AG20443 (cell line): ENCODE measurements around the gene NADSYN1.
"Not testable (repeated sequence)": the region's sequence is repeated elsewhere in the genome, so short reads cannot be mapped to it uniquely, and the experiment has no call there.

Source experiments
- DNase-seq: peaks from one replicate; pipeline ENCODE4 v3.0.0; 2012; ENCODE audit warnings: low spot score, mixed read lengths

The NADSYN1 gene

GRCh38 chr11:71453037-71453917 is at the start of gene NADSYN1:
TSS of gene NADSYN1 (plus strand) at chr11:71453203. CDS start at chr11:71453297, 94 bp downstream.
- peak; percentile 100 for DNase-seq

GRCh38 chr11:71404209-71404608 is 48.8 kb upstream of the NADSYN1 start:
- DNase-seq, result no peak

GRCh38 chr11:71406681-71407080 is 46.3 kb upstream of the NADSYN1 start:
- no peak for DNase-seq

- DNase-seq, result no peak
Measured at GRCh38 chr11:71407356-71407755, 45.6 kb upstream of the NADSYN1 start.

- DNase-seq, result no peak
Measured at GRCh38 chr11:71408826-71409225, 44.2 kb upstream of the NADSYN1 start.

DNA sequence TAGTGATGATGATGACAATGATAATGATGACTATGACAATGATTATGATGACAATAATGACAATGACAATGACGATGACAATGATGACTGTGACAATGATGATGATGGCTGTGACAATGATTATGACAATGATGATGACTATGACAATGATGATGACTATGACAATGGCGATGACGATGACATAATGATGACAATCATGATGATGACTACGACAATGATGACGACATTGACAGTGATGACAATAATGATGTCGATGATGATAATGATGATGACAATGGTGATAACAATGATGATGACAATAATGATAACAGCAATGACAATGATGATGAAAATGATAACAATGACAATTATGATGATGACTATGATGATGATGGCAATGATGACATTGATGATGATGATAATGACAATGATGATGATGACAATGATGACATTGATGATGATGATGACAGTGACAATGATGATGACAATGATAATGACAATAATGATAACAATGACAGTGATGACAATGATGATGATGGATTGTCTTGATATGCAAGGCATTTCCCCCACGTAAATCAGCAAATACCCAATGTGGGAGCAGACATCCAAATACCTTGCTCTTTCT is 42.5 kb upstream of the NADSYN1 start:
- DNase-seq, result no peak

- DNase-seq, result no peak
Measured at GRCh38 chr11:71414645-71415044, 38.4 kb upstream of the NADSYN1 start.

GRCh38 chr11:71418643-71419042 is 34.4 kb upstream of the NADSYN1 start:
- no peak for DNase-seq

DNA sequence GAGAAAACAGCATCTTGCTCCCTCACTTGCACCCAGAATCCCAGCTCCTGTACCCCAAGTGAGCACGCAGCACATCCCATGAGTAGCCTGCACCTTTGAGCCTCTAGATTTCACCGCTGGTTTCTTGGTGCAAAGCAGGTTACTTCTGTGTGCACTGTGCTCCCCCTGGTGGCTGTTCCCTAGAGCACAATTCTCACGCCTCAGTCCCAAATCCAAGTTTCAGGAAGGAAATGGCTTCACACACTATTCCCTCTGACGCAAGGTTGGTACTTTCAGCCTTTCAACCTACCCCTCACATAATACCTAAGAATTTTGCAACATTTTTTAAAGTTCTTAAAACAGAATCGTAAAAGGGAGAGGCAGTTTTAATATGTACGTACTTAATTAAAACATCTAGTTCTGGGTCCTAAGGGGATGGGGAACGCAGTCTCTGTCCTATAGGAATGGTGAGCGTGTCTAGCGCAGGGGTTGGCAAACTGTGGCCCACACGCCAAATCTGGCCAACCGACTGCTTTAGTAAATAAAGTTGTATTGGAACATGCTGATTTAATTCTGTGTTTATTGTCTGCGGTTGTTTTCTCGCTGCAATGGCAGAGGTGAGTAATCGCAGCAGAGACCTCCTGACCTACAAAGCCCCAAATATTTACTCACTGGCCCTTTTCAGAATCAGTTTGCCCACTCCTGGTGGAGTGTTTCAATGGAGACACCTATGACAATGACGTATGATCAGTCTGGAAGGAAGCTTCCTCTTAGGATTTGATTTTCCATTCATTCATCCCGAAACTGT is 32.4 kb upstream of the NADSYN1 start:
- DNase-seq, result peak; percentile 59

DNA sequence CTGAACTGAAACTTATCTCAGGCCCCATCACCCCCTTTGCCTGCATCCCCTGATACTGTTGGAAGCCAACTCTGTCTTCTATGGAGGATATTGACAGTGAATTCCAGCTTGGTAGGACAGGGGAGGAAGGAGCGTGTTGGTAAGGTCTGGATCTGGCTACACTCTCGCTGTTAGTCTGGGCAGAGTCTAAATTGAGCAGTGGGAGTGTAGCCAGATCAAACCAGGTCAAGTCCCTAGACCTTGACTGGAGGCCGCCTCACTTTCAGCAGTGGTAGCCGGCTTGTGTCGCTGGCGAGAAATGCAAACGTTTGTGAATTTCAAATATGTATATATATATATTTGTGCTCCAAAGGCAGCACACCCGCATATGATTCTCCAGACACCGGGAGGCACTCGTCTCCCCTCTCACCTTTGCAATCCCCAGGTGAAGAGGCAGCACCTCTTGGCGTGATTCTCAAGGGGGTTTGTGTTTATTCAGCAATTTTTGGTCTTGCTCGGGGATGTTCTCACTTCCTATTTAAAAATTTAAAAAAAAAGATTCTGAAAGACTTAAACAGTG is 31.5 kb upstream of the NADSYN1 start:
- DNase-seq, result no peak

- DNase-seq, result not testable (repeated sequence)
Measured at GRCh38 chr11:71422318-71422717, 30.7 kb upstream of the NADSYN1 start.

DNA sequence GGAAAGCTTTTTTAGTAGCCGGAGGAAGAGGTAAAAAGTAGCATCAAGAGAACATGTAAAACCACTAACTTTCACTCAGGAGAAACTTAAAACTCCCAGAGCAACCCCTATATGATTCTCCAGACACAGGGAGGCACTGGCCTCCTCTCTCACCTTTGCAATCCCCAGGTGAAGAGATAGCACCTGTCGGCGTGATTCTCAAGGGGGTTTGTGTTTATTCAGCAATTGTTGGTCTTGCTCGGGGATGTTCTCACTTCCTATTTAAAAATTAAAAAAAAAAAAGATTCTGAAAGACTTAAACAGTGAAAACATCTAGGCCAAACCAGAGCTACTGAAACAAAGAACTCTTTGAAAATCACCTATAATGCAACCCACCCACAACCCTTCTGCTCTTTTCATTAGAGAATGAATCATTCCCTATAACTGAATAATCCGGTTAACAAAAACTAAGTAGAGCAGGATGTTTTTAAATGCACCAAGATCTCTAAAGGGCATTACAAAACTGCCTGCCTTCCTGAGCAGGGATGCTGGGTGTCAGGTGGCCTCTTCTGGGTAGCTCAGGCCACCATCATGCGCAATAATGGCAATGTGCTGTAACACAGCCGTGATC is 29.7 kb upstream of the NADSYN1 start:
- DNase-seq, result no peak

- no peak for DNase-seq
Measured at GRCh38 chr11:71425409-71425808, 27.6 kb upstream of the NADSYN1 start.

- no peak for DNase-seq
Measured at GRCh38 chr11:71425860-71426259, 27.1 kb upstream of the NADSYN1 start.

- DNase-seq, result no peak
Measured at GRCh38 chr11:71426413-71426812, 26.6 kb upstream of the NADSYN1 start.

DNA sequence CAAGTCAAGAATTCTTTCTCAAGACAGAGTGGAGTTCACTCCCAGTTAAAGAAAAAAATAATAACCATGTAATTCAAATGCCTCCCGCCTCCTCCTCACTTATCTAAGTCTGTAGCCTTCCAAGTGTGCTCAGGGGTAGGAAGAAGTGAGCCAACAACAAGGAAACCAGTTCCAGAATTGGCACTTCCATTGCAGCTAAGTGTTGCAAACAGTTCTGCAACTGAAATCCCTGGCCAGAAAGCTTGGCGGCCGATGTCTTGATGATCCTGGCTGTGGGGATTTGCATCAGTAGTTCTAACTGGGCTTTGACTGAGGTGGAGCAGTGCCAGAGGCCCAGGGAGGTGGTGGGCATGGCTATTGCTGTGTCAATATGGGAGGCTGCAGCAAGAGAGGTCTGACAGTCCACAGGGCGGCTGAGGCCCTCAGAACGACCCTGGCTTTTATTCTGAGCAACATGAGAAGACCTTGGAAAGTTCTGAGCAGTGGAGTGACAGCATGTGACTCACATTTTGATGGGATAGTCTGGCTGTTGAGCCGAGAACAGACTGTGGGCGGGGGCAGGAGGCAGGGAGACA is 24.1 kb upstream of the NADSYN1 start:
- no peak for DNase-seq

GRCh38 chr11:71429701-71430100 is 23.3 kb upstream of the NADSYN1 start:
- no peak for DNase-seq

- no peak for DNase-seq
Measured at GRCh38 chr11:71430166-71430565, 22.8 kb upstream of the NADSYN1 start.

DNA sequence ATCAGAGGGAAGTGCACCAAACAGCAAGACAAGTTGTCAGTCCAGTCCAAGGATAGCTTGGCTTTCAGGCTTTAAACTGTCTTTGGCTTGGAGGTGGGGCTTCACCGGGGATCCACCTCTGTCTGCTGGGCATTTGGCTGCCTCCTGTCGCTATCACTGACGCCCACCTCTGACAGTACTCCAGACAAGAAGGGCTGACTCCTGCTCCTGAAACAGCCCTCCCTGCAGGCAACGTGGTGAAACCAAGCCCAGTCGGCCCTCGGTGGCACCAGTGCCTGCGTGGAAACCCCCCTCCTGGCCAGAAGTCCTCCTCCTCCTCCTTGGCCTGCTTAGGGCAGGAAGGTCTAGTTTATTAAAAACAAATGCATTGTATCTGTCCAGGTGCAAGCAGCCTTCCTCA is 21.7 kb upstream of the NADSYN1 start:
- no peak for DNase-seq

DNA sequence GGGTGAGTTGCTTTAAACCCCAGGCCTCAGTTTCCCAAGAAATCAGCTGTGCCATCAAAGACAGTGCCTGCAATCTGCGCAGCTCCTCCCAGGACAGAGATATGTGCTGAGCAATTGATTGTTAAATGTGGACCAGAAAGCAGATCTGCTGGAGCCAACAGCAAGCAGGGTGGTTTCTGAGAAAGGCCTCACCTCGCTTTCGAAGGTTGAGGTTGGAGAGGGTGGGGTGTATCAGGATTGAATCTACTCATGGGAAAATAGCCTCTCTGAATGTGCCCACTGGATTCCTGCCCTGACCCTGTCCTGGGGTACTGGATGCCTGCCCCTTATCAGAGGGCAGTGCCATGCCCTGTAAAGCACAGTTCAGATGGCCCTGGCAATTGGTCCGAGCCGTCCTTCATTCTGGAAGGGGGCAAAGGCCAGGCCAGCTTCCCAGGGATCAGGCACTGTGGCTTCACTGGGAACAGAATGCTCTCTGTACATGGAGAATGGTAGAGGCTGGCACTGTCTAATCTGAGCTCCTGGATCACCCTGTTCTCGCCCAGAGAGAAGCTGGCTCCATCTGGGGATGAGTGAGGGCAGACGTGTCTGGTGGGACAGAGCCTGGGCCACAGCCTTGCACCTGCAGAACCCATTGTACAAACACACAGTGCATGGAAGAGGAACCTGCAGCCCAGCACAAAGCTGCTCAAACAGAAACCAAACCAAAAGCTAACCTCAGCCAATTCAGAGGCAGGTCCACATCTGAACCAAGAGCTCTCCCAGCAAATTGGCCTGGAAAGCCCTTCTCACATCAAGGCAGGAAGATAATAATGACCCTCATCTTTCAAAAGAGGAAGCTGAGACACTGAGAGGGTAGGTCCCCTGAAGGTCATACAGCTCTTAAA is 20.0 kb upstream of the NADSYN1 start:
- DNase-seq, result no peak
